Measurements from ENCODE around the gene CHD9. TPM values are rescaled to one million over a fixed set of nuclear protein-coding genes. Genes with fewer than 3 reads are reported as not detected.
A peak's percentile ranks its signal among the peaks of the same experiment; 100 is the strongest.
"Not testable (repeated sequence)": the region's sequence is repeated elsewhere in the genome, so short reads cannot be mapped to it uniquely, and the experiment has no call there.

CHD9 gene
- total RNA-seq, 2 donors from 2014 or later, result 16.0 to 19.5 TPM

- Mint-ChIP-seq H3K4me3 (no peak overlapping the region), H3K36me3 (ENCODE audit: low read depth) (no peaks in the 10 kb centered on the region), H3K9me3 (no peaks in the 10 kb centered on the region), H3K4me1 (peaks cover 4% of the 10 kb centered on the region), H3K27me3 (no peaks in the 10 kb centered on the region), H3K27ac (no peak overlapping the region)
- ATAC-seq (replicated peaks), result no peak
Observed at GRCh38 chr16:53142823-53143568, 88.2 kb downstream of the CHD9 start.

DNA sequence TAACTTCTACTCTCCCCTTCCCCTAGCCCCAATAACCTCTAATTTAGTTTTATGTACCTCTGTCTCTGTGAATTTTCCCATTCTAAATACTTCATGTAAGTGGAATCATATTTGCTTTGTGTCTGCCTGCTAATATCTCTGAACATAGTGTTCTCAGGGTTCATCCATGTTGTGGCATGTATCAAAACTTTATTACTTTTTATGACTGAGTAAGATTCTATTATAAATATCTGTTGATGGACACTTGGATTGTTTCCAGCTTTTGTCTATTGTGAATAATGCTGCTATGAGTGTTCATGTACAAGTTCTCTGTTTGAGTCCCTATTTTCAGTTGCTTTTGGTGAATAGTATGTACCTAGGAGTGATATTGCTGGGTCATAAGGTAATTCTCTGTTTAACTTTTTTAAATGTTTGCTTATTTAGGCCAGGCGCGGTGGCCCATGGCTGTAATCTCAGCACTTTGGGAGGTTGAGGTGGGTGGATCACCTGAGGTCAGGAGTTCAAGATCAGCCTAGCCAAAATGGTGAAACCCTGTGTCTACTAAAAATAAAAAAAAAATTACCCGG is 92.8 kb downstream of the CHD9 start:
- Mint-ChIP-seq H3K27me3 (no peaks in the 10 kb centered on the region), H3K27ac (no peak overlapping the region), H3K9me3 (no peaks in the 10 kb centered on the region), H3K4me3 (no peak overlapping the region), H3K4me1 (no peaks in the 10 kb centered on the region), H3K36me3 (ENCODE audit: low read depth) (peaks cover 6% of the 10 kb centered on the region)
- ATAC-seq (replicated peaks), result no peak

DNA sequence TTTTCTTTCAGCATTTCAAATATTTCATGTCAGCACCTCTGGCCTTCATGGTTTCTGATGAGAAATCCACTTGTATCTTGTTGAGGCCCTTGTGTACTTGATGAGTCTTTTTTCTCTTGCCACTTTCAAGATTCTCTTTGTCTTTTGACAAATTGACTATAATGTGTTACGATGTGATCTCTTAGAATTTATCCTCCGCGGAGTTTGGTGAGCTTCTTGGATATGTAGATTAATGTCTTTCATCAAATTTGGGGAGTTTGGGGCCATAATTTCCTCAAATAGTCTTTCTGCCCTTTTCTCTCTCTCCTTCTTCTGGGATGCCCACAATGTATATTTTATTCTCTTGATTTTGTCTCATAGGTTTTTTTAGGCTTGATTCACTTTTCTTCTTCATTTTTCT is 96.0 kb downstream of the CHD9 start:
- no peaks in the 10 kb centered on the region for H3K4me1 Mint-ChIP-seq
- no peaks in the 10 kb centered on the region for H3K9me3 Mint-ChIP-seq
- H3K4me3 Mint-ChIP-seq, result no peak overlapping the region
- H3K27me3 Mint-ChIP-seq, result no peaks in the 10 kb centered on the region
- no peak for ATAC-seq (replicated peaks)
- H3K27ac Mint-ChIP-seq, result no peak overlapping the region
- peaks cover 9% of the 10 kb centered on the region for H3K36me3 Mint-ChIP-seq (ENCODE audit: low read depth)

DNA sequence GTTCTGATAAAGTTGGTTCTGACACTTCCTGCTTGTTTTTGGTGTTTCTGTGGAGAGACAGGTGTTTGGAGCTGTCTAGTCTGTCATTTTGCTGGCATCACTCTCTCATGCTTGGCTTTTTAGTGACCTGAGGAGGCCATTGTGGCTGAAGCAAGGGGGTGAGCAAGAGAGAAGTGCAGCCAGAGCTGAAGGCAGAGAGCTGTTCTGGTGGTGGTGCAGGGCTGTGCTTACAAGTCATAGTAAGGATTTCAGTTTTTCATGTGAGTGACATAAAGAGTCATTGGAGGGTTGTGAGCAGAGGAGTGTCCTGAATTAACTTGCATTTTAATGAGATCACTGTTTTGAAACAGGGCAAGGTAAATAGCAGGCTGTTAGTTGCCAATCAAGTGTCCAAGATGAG is 97.5 kb downstream of the CHD9 start:
- H3K4me1 Mint-ChIP-seq, result no peaks in the 10 kb centered on the region
- peak; percentile 32 for ATAC-seq (replicated peaks)
- H3K36me3 Mint-ChIP-seq (ENCODE audit: low read depth), result peaks cover 24% of the 10 kb centered on the region
- H3K27me3 Mint-ChIP-seq, result no peaks in the 10 kb centered on the region
- no peak overlapping the region for H3K27ac Mint-ChIP-seq
- H3K4me3 Mint-ChIP-seq, result no peak overlapping the region
- H3K9me3 Mint-ChIP-seq, result no peaks in the 10 kb centered on the region

- H3K27ac Mint-ChIP-seq, result no peak overlapping the region
- no peaks in the 10 kb centered on the region for H3K27me3 Mint-ChIP-seq
- no peak for ATAC-seq (replicated peaks)
Observed at GRCh38 chr16:53153130-53153529, 98.3 kb downstream of the CHD9 start.

GRCh38 chr16:53154513-53154912 is 99.7 kb downstream of the CHD9 start:
- H3K9me3 Mint-ChIP-seq, result no peaks in the 10 kb centered on the region
- no peak overlapping the region for H3K27ac Mint-ChIP-seq
- peaks cover 22% of the 10 kb centered on the region for H3K36me3 Mint-ChIP-seq (ENCODE audit: low read depth)
- H3K4me1 Mint-ChIP-seq, result no peaks in the 10 kb centered on the region
- no peak for ATAC-seq (replicated peaks)
- no peak overlapping the region for H3K4me3 Mint-ChIP-seq
- H3K27me3 Mint-ChIP-seq, result no peaks in the 10 kb centered on the region

More at GRCh38 chr16:53153130-53153529, 98.3 kb downstream of the CHD9 start:
- Mint-ChIP-seq H3K36me3 (ENCODE audit: low read depth) (peaks cover 27% of the 10 kb centered on the region), H3K4me1 (no peaks in the 10 kb centered on the region), H3K9me3 (no peaks in the 10 kb centered on the region), H3K4me3 (no peak overlapping the region)

DNA sequence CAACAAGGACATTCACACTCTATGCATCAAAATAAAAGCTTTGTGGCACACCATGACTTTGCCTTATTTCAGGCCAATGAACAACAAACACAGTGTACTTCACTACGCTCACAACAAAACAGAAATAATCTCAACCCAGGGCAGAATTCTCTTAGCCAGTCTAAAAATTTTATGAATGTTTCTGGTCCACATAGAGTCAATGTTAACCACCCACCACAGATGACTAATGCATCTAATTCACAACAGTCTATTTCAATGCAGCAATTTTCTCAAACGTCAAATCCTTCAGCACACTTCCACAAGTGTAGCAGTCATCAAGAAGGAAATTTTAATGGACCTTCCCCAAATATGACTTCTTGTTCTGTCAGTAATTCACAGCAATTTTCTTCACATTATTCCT is 101.7 kb downstream of the CHD9 start:
- no peaks in the 10 kb centered on the region for H3K9me3 Mint-ChIP-seq
- no peak overlapping the region for H3K4me3 Mint-ChIP-seq
- no peaks in the 10 kb centered on the region for H3K4me1 Mint-ChIP-seq
- H3K36me3 Mint-ChIP-seq (ENCODE audit: low read depth), result peaks cover 22% of the 10 kb centered on the region
- no peaks in the 10 kb centered on the region for H3K27me3 Mint-ChIP-seq
- H3K27ac Mint-ChIP-seq, result no peak overlapping the region
- no peak for ATAC-seq (replicated peaks)

- no peak overlapping the region for H3K27ac Mint-ChIP-seq
- peaks cover 22% of the 10 kb centered on the region for H3K36me3 Mint-ChIP-seq (ENCODE audit: low read depth)
- no peaks in the 10 kb centered on the region for H3K27me3 Mint-ChIP-seq
- H3K4me1 Mint-ChIP-seq, result no peaks in the 10 kb centered on the region
- no peaks in the 10 kb centered on the region for H3K9me3 Mint-ChIP-seq
- ATAC-seq (replicated peaks), result peak; percentile 61
- no peak overlapping the region for H3K4me3 Mint-ChIP-seq
Observed at GRCh38 chr16:53159781-53160436, 105.1 kb downstream of the CHD9 start.

DNA sequence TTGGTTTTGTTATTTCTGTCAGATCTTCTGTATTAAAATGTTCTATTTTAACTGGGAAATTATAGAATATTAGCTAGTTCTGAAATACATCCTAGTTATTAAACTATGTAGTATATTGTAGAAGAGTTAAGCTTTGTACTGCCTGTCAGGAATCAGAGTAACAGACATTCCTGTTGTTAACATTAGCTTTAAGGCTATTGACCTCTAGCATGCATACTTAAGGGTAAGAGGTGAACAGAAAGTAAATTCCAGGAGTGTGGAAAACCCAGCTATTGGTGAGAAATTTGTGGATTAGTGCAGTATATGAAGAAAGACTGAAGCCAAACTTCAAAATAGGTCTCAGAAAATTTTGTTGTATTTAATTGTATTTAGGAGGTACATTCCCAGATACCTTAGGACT is 111.3 kb downstream of the CHD9 start:
- no peaks in the 10 kb centered on the region for H3K27me3 Mint-ChIP-seq
- H3K27ac Mint-ChIP-seq, result no peak overlapping the region
- no peak overlapping the region for H3K4me3 Mint-ChIP-seq
- no peaks in the 10 kb centered on the region for H3K9me3 Mint-ChIP-seq
- no peaks in the 10 kb centered on the region for H3K4me1 Mint-ChIP-seq
- H3K36me3 Mint-ChIP-seq (ENCODE audit: low read depth), result no peaks in the 10 kb centered on the region
- ATAC-seq (replicated peaks), result no peak

- H3K9me3 Mint-ChIP-seq, result no peaks in the 10 kb centered on the region
- H3K4me1 Mint-ChIP-seq, result no peaks in the 10 kb centered on the region
- H3K4me3 Mint-ChIP-seq, result no peak overlapping the region
- H3K36me3 Mint-ChIP-seq (ENCODE audit: low read depth), result no peaks in the 10 kb centered on the region
- ATAC-seq (replicated peaks), result no peak
- no peaks in the 10 kb centered on the region for H3K27me3 Mint-ChIP-seq
- no peak overlapping the region for H3K27ac Mint-ChIP-seq
Observed at GRCh38 chr16:53168744-53169143, 114.0 kb downstream of the CHD9 start.

- no peaks in the 10 kb centered on the region for H3K36me3 Mint-ChIP-seq (ENCODE audit: low read depth)
- no peaks in the 10 kb centered on the region for H3K9me3 Mint-ChIP-seq
- H3K4me3 Mint-ChIP-seq, result no peak overlapping the region
- H3K27ac Mint-ChIP-seq, result no peak overlapping the region
- ATAC-seq (replicated peaks), result no peak
- H3K4me1 Mint-ChIP-seq, result no peaks in the 10 kb centered on the region
- H3K27me3 Mint-ChIP-seq, result no peaks in the 10 kb centered on the region
Observed at GRCh38 chr16:53172517-53172916, 117.7 kb downstream of the CHD9 start.

- H3K27me3 Mint-ChIP-seq, result no peaks in the 10 kb centered on the region
Observed at GRCh38 chr16:53175118-53175517, 120.3 kb downstream of the CHD9 start.

DNA sequence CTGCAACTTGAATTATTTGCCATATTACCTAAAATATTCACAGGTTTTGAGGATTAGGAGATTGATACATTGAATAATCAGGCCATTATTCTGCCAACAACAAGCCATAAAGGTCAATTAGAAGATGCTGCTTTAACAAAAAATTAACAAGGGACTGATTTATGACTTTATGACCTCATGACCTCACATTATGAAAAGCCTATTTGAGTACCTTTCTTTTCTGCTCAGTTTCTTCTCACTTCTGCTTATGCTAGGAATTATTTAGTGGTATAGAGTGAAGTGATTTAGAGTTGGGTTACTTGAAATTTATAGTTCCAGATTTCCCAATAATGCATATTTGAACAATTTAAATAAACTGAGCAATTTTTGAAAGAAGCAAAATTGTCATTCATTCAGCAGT is 121.6 kb downstream of the CHD9 start:
- Mint-ChIP-seq H3K27ac (no peak overlapping the region), H3K4me1 (no peaks in the 10 kb centered on the region), H3K36me3 (ENCODE audit: low read depth) (no peaks in the 10 kb centered on the region), H3K4me3 (no peak overlapping the region), H3K27me3 (no peaks in the 10 kb centered on the region), H3K9me3 (no peaks in the 10 kb centered on the region)
- no peak for ATAC-seq (replicated peaks)

More at GRCh38 chr16:53175118-53175517, 120.3 kb downstream of the CHD9 start:
- Mint-ChIP-seq H3K4me3 (no peak overlapping the region), H3K9me3 (no peaks in the 10 kb centered on the region), H3K27ac (no peak overlapping the region), H3K4me1 (no peaks in the 10 kb centered on the region), H3K36me3 (ENCODE audit: low read depth) (no peaks in the 10 kb centered on the region)
- no peak for ATAC-seq (replicated peaks)

GRCh38 chr16:53183442-53183841 is 128.7 kb downstream of the CHD9 start:
- no peaks in the 10 kb centered on the region for H3K4me1 Mint-ChIP-seq
- H3K27ac Mint-ChIP-seq, result no peak overlapping the region
- H3K4me3 Mint-ChIP-seq, result no peak overlapping the region
- no peak for ATAC-seq (replicated peaks)
- peaks cover 30% of the 10 kb centered on the region for H3K36me3 Mint-ChIP-seq (ENCODE audit: low read depth)
- peaks cover 11% of the 10 kb centered on the region for H3K9me3 Mint-ChIP-seq
- H3K27me3 Mint-ChIP-seq, result no peaks in the 10 kb centered on the region

DNA sequence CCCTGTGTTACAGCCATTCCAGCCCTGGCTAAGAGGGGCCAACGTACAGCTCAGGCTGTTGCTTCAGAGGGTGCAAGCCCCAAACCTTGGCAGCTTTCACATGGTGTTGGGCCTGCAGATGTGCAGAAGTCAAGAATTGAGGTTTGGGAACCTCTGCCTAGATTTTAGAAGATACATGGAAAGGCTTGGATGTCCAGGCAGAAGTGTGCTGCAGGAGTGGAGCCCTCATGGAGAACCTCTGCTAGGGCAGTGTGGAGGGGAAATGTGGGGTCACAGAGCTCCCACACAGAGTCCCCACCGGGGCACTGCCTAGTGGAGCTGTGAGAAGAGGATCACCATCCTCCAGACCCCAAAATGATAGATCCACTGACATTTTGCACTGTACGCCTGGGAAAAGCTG is 130.9 kb downstream of the CHD9 start:
- not testable (repeated sequence) for ATAC-seq (replicated peaks); H3K27ac Mint-ChIP-seq; H3K27me3 Mint-ChIP-seq; H3K4me3 Mint-ChIP-seq; H3K4me1 Mint-ChIP-seq
- peaks cover 11% of the 10 kb centered on the region for H3K9me3 Mint-ChIP-seq
- H3K36me3 Mint-ChIP-seq (ENCODE audit: low read depth), result peaks cover 30% of the 10 kb centered on the region

Measured in activated T-helper 17 cell treated with anti-CD3 and anti-CD28 coated beads, Interleukin-2, amount 50 U/mL, for 72 hours (primary cell).